Measurements from ENCODE around the gene BMP2K. TPM values are rescaled to one million over a fixed set of nuclear protein-coding genes. Genes with fewer than 3 reads are reported as not detected.

Gene BMP2K
- total RNA-seq, 5 donors from 2014 or later (not counting 1 experiment from before 2014, with no cell fraction given): 6.7 to 13.4 (median 12.1) TPM

DNA sequence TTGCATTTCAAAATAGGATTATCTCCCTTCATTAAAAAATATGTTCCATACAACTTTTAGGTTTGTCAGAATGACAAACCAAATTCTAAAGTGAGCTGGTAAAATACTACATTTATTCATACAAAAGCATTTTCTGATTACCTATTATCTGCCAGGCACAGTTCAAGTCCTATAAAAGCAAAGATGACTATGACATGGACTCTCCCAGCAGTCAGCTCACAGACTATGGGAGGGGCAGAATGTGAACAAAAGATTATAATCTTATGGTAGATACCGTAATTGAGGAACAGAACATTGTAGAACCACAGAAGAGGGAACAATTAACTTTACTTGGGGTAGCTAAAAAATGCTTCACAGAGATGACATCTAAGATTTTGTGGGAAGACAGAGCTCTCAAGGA is 150.7 kb downstream of the BMP2K start:
- ATAC-seq (replicated peaks in 1 of 4): no peak
- Mint-ChIP-seq H3K4me3 (no peak overlapping the region), H3K36me3 (peaks cover 58% of the 10 kb centered on the region)

DNA sequence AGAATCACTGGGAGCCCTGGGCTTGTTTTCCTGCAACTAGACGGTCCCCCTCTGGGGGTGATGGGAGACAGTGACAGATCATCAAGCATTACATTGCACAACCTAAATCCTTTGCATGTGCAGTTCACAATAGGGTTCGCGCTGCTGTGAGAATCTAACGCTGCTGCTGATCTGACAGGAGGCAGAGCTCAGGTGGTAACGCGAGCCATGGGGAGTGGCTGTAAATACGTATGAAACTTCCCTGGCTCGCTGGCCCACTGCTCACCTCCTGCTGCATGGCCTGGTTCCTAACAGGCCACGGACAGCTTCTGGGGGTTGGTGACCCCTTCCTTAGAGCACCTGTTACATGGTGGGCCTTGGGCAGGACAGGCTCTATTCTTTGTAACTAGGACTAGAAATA is 152.7 kb downstream of the BMP2K start:
- Histone ChIP-seq H3K27ac (ENCODE audit: low read length) (no peak overlapping the region), H3K36me3 (ENCODE audit: control insufficient read depth in 2 of 2, extremely low read depth in 1 of 2, insufficient read depth in 1 of 2, low read length in 1 of 2) (peaks cover 0 to 30% of the 10 kb centered on the region in 2 donors), H3K27me3 (replicated peaks in 1 of 2; ENCODE audit: control insufficient read depth in 2 of 2, extremely low read depth in 1 of 2, insufficient read depth in 2 of 2, low read length in 1 of 2) (no peaks in the 10 kb centered on the region), H3K4me1 (ENCODE audit: control insufficient read depth in 1 of 2, extremely low read depth in 1 of 2, insufficient read depth in 2 of 2, low read length in 2 of 2) (no peaks in the 10 kb centered on the region), H3K4me3 (ENCODE audit: control insufficient read depth in 1 of 2, extremely low read depth in 1 of 2, low read length in 1 of 2) (no peak overlapping the region), H3K9me3 (no peaks in the 10 kb centered on the region)
- no peaks in the 10 kb centered on the region for H3K27me3 Mint-ChIP-seq
- ChIA-PET POLR2A (no interaction called here), CTCF (no interaction called here)
- ATAC-seq (replicated peaks in 1 of 4): no peak
- no peak overlapping the region for H3K4me3 Mint-ChIP-seq
- H3K4me1 Mint-ChIP-seq: peaks cover 2 to 10% (median 5%) of the 10 kb centered on the region in 3 donors
- DNase-seq: no peak
- H3K9me3 Mint-ChIP-seq: no peaks in the 10 kb centered on the region
- H3K36me3 Mint-ChIP-seq: peaks cover 50% of the 10 kb centered on the region
- H3K27ac Mint-ChIP-seq: no peak overlapping the region
- WGBS (ENCODE audit: insufficient coverage): 100% methylated on average over 6 of the region's 9 CpGs

More for the DNA sequence above, 150.7 kb downstream of the BMP2K start:
- H3K27me3 Mint-ChIP-seq: no peaks in the 10 kb centered on the region
- no peaks in the 10 kb centered on the region for H3K9me3 ChIP-seq
- H3K4me1 Mint-ChIP-seq: peaks cover 0 to 6% (median 3%) of the 10 kb centered on the region in 3 donors
- ChIA-PET CTCF (no interaction called here), POLR2A (no interaction called here)
- no peak overlapping the region for H3K4me3 ChIP-seq (ENCODE audit: control insufficient read depth in 1 of 2, extremely low read depth in 1 of 2, low read length in 1 of 2)
- H3K4me1 ChIP-seq (ENCODE audit: control insufficient read depth in 1 of 2, extremely low read depth in 1 of 2, insufficient read depth in 2 of 2, low read length in 2 of 2): no peaks in the 10 kb centered on the region
- WGBS (ENCODE audit: insufficient coverage): 50% methylated on average over 1 of the region's 1 CpG
- H3K9me3 Mint-ChIP-seq: no peaks in the 10 kb centered on the region
- DNase-seq: no peak
- no peak overlapping the region for H3K27ac ChIP-seq (ENCODE audit: low read length)
- peaks cover 0 to 41% of the 10 kb centered on the region in 2 donors for H3K36me3 ChIP-seq (ENCODE audit: control insufficient read depth in 2 of 2, extremely low read depth in 1 of 2, insufficient read depth in 1 of 2, low read length in 1 of 2)
- H3K27ac Mint-ChIP-seq: no peak overlapping the region
- H3K27me3 ChIP-seq (replicated peaks in 1 of 2; ENCODE audit: control insufficient read depth in 2 of 2, extremely low read depth in 1 of 2, insufficient read depth in 2 of 2, low read length in 1 of 2): no peaks in the 10 kb centered on the region

DNA sequence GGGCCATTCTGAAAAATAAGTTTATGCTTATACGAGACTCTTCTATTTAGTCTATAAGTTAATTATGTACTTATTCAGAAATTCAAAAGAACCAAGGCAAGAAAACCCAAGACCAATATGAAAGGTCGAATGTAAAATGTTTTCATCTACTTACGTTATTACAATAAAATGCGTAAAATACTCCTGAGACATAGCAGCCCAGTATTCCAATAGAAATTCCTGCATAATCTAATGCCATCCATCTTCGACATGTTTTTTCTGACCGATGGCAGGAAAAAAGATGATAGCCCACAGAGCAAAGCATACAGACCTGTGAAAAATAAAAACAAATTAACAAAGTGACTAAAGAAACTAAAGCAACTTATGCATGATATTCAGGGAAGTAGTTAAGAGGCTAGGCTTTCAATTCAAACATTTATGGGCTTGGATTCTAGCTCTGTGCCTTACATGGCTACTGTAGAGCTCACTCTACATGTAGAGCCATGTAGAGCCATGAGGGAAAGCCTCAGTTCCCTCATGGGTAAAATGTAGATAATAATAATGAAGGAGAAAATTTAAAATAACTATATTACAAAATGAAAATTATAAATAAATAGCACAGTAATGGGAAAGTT is 154.0 kb downstream of the BMP2K start:
- ATAC-seq (replicated peaks in 1 of 4) (no peak), DNase-seq (no peak)
- no peaks in the 10 kb centered on the region for H3K4me1 ChIP-seq (ENCODE audit: control insufficient read depth in 1 of 2, extremely low read depth in 1 of 2, insufficient read depth in 2 of 2, low read length in 2 of 2)
- no peaks in the 10 kb centered on the region for H3K27me3 Mint-ChIP-seq
- no peak overlapping the region for H3K4me3 Mint-ChIP-seq
- H3K36me3 Mint-ChIP-seq: peaks cover 48% of the 10 kb centered on the region
- 100% methylated on average over 2 of the region's 6 CpGs for WGBS (ENCODE audit: insufficient coverage)
- H3K4me3 ChIP-seq (ENCODE audit: control insufficient read depth in 1 of 2, extremely low read depth in 1 of 2, low read length in 1 of 2): no peak overlapping the region
- H3K27ac ChIP-seq (ENCODE audit: low read length): no peak overlapping the region
- ChIA-PET CTCF (no interaction called here), POLR2A (no interaction called here)
- no peak overlapping the region for H3K27ac Mint-ChIP-seq
- peaks cover 0 to 30% of the 10 kb centered on the region in 2 donors for H3K36me3 ChIP-seq (ENCODE audit: control insufficient read depth in 2 of 2, extremely low read depth in 1 of 2, insufficient read depth in 1 of 2, low read length in 1 of 2)
- no peaks in the 10 kb centered on the region for H3K27me3 ChIP-seq (replicated peaks in 1 of 2; ENCODE audit: control insufficient read depth in 2 of 2, extremely low read depth in 1 of 2, insufficient read depth in 2 of 2, low read length in 1 of 2)
- H3K4me1 Mint-ChIP-seq: peaks cover 7 to 20% (median 9%) of the 10 kb centered on the region in 3 donors
- H3K9me3 Mint-ChIP-seq: no peaks in the 10 kb centered on the region
- H3K9me3 ChIP-seq: no peaks in the 10 kb centered on the region

DNA sequence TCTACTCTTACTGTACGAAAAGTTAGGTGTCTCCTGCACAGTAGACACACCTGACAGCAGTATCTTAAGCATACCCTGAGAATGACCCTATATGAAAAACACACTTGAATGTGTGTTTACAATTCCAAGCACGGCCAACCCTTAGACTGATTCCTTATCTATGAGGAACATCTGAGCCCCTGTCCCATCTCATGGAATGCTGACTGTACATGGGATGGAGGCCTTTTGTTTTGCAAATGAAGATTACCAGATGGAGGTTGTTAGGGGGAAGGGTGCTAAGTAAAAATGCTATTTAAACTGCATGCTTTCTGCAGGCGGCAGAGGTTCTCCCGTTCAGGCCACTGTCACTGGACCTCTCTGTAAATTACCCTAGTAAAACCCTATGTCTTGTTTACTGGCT is 160.8 kb downstream of the BMP2K start:
- no peaks in the 10 kb centered on the region for H3K9me3 ChIP-seq
- H3K27ac ChIP-seq (ENCODE audit: low read length): no peak overlapping the region
- H3K27me3 ChIP-seq (replicated peaks in 1 of 2; ENCODE audit: control insufficient read depth in 2 of 2, extremely low read depth in 1 of 2, insufficient read depth in 2 of 2, low read length in 1 of 2): peaks cover 0 to 6% of the 10 kb centered on the region in 2 experiments
- no peak for DNase-seq
- WGBS (ENCODE audit: insufficient coverage): 100% methylated on average over 2 of the region's 4 CpGs
- H3K27ac Mint-ChIP-seq: no peak overlapping the region
- POLR2A ChIA-PET: no interaction called here
- no peak for ATAC-seq (replicated peaks in 1 of 4)
- no peaks in the 10 kb centered on the region for H3K36me3 ChIP-seq (ENCODE audit: control insufficient read depth in 2 of 2, extremely low read depth in 1 of 2, insufficient read depth in 1 of 2, low read length in 1 of 2)
- CTCF ChIA-PET: no interaction called here
- peaks cover 10 to 14% of the 10 kb centered on the region in 2 experiments for H3K4me1 ChIP-seq (ENCODE audit: control insufficient read depth in 1 of 2, extremely low read depth in 1 of 2, insufficient read depth in 2 of 2, low read length in 2 of 2)
- H3K4me3 ChIP-seq (ENCODE audit: control insufficient read depth in 1 of 2, extremely low read depth in 1 of 2, low read length in 1 of 2): no peak overlapping the region
- no peaks in the 10 kb centered on the region for H3K27me3 Mint-ChIP-seq
- H3K36me3 Mint-ChIP-seq: peaks cover 13% of the 10 kb centered on the region
- no peaks in the 10 kb centered on the region for H3K9me3 Mint-ChIP-seq
- H3K4me3 Mint-ChIP-seq: peak overlapping the region in 2 of 3 donors; percentile 1 to 35
- H3K4me1 Mint-ChIP-seq: peaks cover 42 to 58% (median 42%) of the 10 kb centered on the region in 3 donors

DNA sequence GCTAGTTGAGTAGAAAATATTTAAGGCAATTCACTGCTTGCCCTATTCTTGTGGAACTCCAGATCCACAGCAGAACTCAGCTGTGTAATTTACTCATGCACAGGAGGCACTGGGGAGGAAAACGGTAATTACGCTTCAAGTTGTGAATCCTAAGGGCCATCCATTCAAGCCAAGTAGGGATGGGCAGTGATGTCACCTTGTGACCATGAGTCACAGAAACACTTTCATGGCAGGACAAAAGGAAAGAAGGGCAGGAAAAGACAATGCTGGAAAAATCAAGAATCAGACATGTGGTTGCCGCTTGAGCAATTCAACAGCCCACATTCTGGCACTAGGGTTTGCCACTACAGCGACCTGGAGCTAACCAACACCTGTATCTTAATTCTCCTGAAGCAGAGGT is 161.7 kb downstream of the BMP2K start:
- CTCF ChIA-PET: interaction anchor here in 1 of 2 donors (0.7 kb wide), 1 partner anchor 1258 kb away, joined by 3 read pairs; no protein-coding TSS in a partner anchor
- H3K36me3 ChIP-seq (ENCODE audit: control insufficient read depth in 2 of 2, extremely low read depth in 1 of 2, insufficient read depth in 1 of 2, low read length in 1 of 2): no peaks in the 10 kb centered on the region

DNA sequence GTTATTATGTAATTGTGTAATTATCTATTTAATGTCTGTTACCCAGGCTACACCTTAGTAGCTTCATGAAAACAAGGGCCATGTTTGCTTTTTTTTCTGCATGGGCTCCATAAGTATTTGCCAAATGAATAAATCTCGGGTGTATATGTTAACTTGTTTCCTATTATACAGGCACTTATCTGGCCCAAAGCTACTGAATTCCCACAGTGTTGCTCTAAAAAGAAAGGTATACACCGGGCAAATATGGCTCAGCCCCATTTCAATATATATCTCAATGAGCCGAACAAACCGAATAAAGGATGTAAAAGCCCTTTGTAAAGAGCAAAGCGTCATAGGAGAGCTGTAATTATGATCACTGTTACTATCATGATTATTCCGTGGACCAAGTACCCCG is 162.3 kb downstream of the BMP2K start:
- ChIA-PET CTCF (interaction anchor here (0.6 to 1.7 kb wide), 3 partner anchors 14 to 16 kb away, joined by 3 to 12 read pairs (median 10); no protein-coding TSS in a partner anchor), POLR2A (interaction anchor here (0.6 to 1.1 kb wide), 6 partner anchors 13 to 1087 kb away, joined by 3 to 4 read pairs (median 3); no protein-coding TSS in a partner anchor)
- DNase-seq: no peak

More for the DNA sequence above, 161.7 kb downstream of the BMP2K start:
- Mint-ChIP-seq H3K4me3 (peak overlapping the region; percentile 35 to 99 (median 59)), H3K9me3 (no peaks in the 10 kb centered on the region), H3K27me3 (peaks cover under 1 to 3% of the 10 kb centered on the region in 2 donors), H3K27ac (no peak overlapping the region), H3K36me3 (peaks cover 13% of the 10 kb centered on the region), H3K4me1 (peaks cover 42 to 54% (median 42%) of the 10 kb centered on the region in 3 donors)
- H3K4me1 ChIP-seq (ENCODE audit: control insufficient read depth in 1 of 2, extremely low read depth in 1 of 2, insufficient read depth in 2 of 2, low read length in 2 of 2): peaks cover 10 to 14% of the 10 kb centered on the region in 2 experiments
- ATAC-seq (replicated peaks in 1 of 4): no peak
- no peak for DNase-seq
- WGBS (ENCODE audit: insufficient coverage): 100% methylated on average over 3 of the region's 4 CpGs
- no peaks in the 10 kb centered on the region for H3K9me3 ChIP-seq
- no peak overlapping the region for H3K4me3 ChIP-seq (ENCODE audit: control insufficient read depth in 1 of 2, extremely low read depth in 1 of 2, low read length in 1 of 2)
- H3K27ac ChIP-seq (ENCODE audit: low read length): no peak overlapping the region
- H3K27me3 ChIP-seq (replicated peaks in 1 of 2; ENCODE audit: control insufficient read depth in 2 of 2, extremely low read depth in 1 of 2, insufficient read depth in 2 of 2, low read length in 1 of 2): peaks cover 0 to 6% of the 10 kb centered on the region in 2 experiments
- POLR2A ChIA-PET: interaction anchor here (0.9 to 1.1 kb wide), 3 partner anchors 15 to 20 kb away, joined by 3 read pairs; no protein-coding TSS in a partner anchor

More for the DNA sequence above, 162.3 kb downstream of the BMP2K start:
- Histone ChIP-seq H3K27ac (ENCODE audit: low read length) (peak overlapping the region; percentile 71), H3K9me3 (no peaks in the 10 kb centered on the region), H3K27me3 (replicated peaks in 1 of 2; ENCODE audit: control insufficient read depth in 2 of 2, extremely low read depth in 1 of 2, insufficient read depth in 2 of 2, low read length in 1 of 2) (peaks cover 0 to 9% of the 10 kb centered on the region in 2 experiments), H3K36me3 (ENCODE audit: control insufficient read depth in 2 of 2, extremely low read depth in 1 of 2, insufficient read depth in 1 of 2, low read length in 1 of 2) (no peaks in the 10 kb centered on the region), H3K4me1 (ENCODE audit: control insufficient read depth in 1 of 2, extremely low read depth in 1 of 2, insufficient read depth in 2 of 2, low read length in 2 of 2) (peaks cover 10 to 14% of the 10 kb centered on the region in 2 experiments), H3K4me3 (ENCODE audit: control insufficient read depth in 1 of 2, extremely low read depth in 1 of 2, low read length in 1 of 2) (peak overlapping the region; percentile 87 to 90)
- H3K4me3 Mint-ChIP-seq: peak overlapping the region; percentile 90 to 99 (median 95)
- peaks cover 5% of the 10 kb centered on the region in 2 donors for H3K27me3 Mint-ChIP-seq
- 8% methylated on average over 3 of the region's 7 CpGs for WGBS (ENCODE audit: insufficient coverage)
- H3K9me3 Mint-ChIP-seq: no peaks in the 10 kb centered on the region
- H3K36me3 Mint-ChIP-seq: peaks cover 9% of the 10 kb centered on the region
- ATAC-seq (replicated peaks in 1 of 4): peak in 1 of 4 experiments; percentile 1
- H3K27ac Mint-ChIP-seq: peak overlapping the region; percentile 7 to 85
- H3K4me1 Mint-ChIP-seq: peaks cover 42 to 54% (median 42%) of the 10 kb centered on the region in 3 donors

All from T-cell (primary cell).